IMR-90 (cell line): ENCODE measurements around the gene NPNT. TPM values are rescaled to one million over a fixed set of nuclear protein-coding genes. Genes with fewer than 3 reads are reported as not detected.

Experiments
- ATAC-seq: fragments of 200-7000 bp; cut with Tn5 transposase; 2 replicates; pipeline ENCODE4 v1.9.1; 2020; ENCODE audit warnings: low read depth, mild to moderate bottlenecking, moderate library complexity
- BruUV-seq: library from RNA; stranded (reverse); fragments of 400-500 nt; replicated peaks from 2 replicates; lab custom pipeline; 2021; lab: Mats Ljungman, UMichigan
- CTCF ChIA-PET: fragments of 300-600 bp; formaldehyde crosslinking; extraction: SDS; loops from one replicate; lab custom pipeline; 2021; ENCODE audit warnings: antibody characterized with exemption; lab: Yijun Ruan, JAX
- POLR2A ChIA-PET: fragments of 300-600 bp; sonication (Branson Sonifier 250); formaldehyde crosslinking; loops from one replicate; lab custom pipeline; 2022; ENCODE audit warnings: antibody characterized with exemption; ENCODE audit not compliant: unreplicated experiment; lab: Charles Lee
- DNase-seq: peaks from one replicate; pipeline ENCODE4 v3.0.0; 2013
- H2AFZ ChIP-seq: replicated peaks from 2 replicates; pipeline ENCODE3; 2013; ENCODE audit warnings: low read length, mild to moderate bottlenecking; ENCODE audit not compliant: poor library complexity
- H2AK5ac ChIP-seq: 2 replicates; pipeline ENCODE4 v1.6.1; 2013; ENCODE audit warnings: low read depth, low read length, inconsistent platforms
- H2AK9ac ChIP-seq: replicated peaks from 2 replicates; pipeline ENCODE3; 2013; ENCODE audit warnings: mild to moderate bottlenecking, low read depth, low read length, moderate library complexity; ENCODE audit not compliant: poor library complexity
- H2BK120ac ChIP-seq: 2 replicates; pipeline ENCODE4 v1.6.1; 2013; ENCODE audit warnings: low read depth, low read length, inconsistent platforms
- H2BK15ac ChIP-seq: 3 replicates; pipeline ENCODE4 v1.6.1; 2013; ENCODE audit warnings: low read depth, low read length, inconsistent platforms
- H2BK20ac ChIP-seq: 2 replicates; pipeline ENCODE4 v1.6.1; 2013; ENCODE audit warnings: low read depth, mild to moderate bottlenecking, inconsistent platforms, low read length, moderate library complexity
- H2BK5ac ChIP-seq: 2 replicates; pipeline ENCODE4 v1.6.1; 2013; ENCODE audit warnings: mild to moderate bottlenecking, low read depth, low read length, inconsistent platforms; ENCODE audit not compliant: poor library complexity, severe bottlenecking
- H3K14ac ChIP-seq: replicated peaks from 2 replicates; pipeline ENCODE4 v1.6.1; 2013; ENCODE audit warnings: low read depth, low read length, inconsistent platforms
- H3K18ac ChIP-seq: 2 replicates; pipeline ENCODE4 v1.6.1; 2013; ENCODE audit warnings: low read depth, low read length, control low read depth
- H3K23ac ChIP-seq: 2 replicates; pipeline ENCODE4 v1.6.1; 2013; ENCODE audit warnings: low read depth, low read length, inconsistent platforms
- H3K27ac ChIP-seq: 2 replicates; pipeline ENCODE4 v1.5.1; 2013; ENCODE audit warnings: mild to moderate bottlenecking, control low read depth, low read length; ENCODE audit not compliant: insufficient read depth
- H3K27me3 ChIP-seq: 2 replicates; pipeline ENCODE4 v1.6.1; 2013; ENCODE audit warnings: low read length; ENCODE audit not compliant: control insufficient read depth, insufficient read depth
- H3K36me3 ChIP-seq: 2 replicates; pipeline ENCODE4 v1.6.1; 2013; ENCODE audit warnings: low read length, mixed read lengths; ENCODE audit not compliant: control insufficient read depth, insufficient read depth
- H3K4ac ChIP-seq: 2 replicates; pipeline ENCODE4 v1.6.1; 2013; ENCODE audit warnings: low read depth, low read length, inconsistent platforms
- H3K4me1 ChIP-seq: 2 replicates; pipeline ENCODE4 v1.6.1; 2013; ENCODE audit warnings: low read length, mixed read lengths; ENCODE audit not compliant: control insufficient read depth, insufficient read depth
- H3K4me2 ChIP-seq: 2 replicates; pipeline ENCODE4 v1.6.1; 2013; ENCODE audit warnings: low read depth, mild to moderate bottlenecking, control low read depth, low read length, moderate library complexity
- H3K4me3 ChIP-seq: 2 replicates; pipeline ENCODE4 v1.5.1; 2013; ENCODE audit warnings: low read depth, mild to moderate bottlenecking, control low read depth, low read length, moderate library complexity; ENCODE audit not compliant: insufficient read depth
- H3K56ac ChIP-seq: 2 replicates; pipeline ENCODE4 v1.6.1; 2013; ENCODE audit warnings: low read length, inconsistent platforms; ENCODE audit not compliant: insufficient read depth; ENCODE audit errors: extremely low read depth
- H3K79me1 ChIP-seq, 2 experiments: 2 replicates each; pipeline ENCODE4 v1.6.1; 2013; ENCODE audit warnings: low read length in 2 of 2, inconsistent platforms in 1 of 2, low read depth in 1 of 2
- H3K9ac ChIP-seq: 2 replicates; pipeline ENCODE4 v1.6.1; 2013; ENCODE audit warnings: low read depth, low read length, control low read depth
- H3K9me1 ChIP-seq: 2 replicates; pipeline ENCODE4 v1.6.1; 2013; ENCODE audit warnings: low read length, inconsistent platforms; ENCODE audit not compliant: insufficient read depth
- H3K9me3 ChIP-seq: 2 replicates; pipeline ENCODE4 v1.6.1; 2013; ENCODE audit warnings: low read length; ENCODE audit not compliant: control insufficient read depth, insufficient read depth
- H4K20me1 ChIP-seq: 2 replicates; pipeline ENCODE4 v1.6.1; 2013; ENCODE audit warnings: low read length, inconsistent platforms; ENCODE audit not compliant: insufficient read depth
- H4K5ac ChIP-seq: 2 replicates; pipeline ENCODE4 v1.6.1; 2013; ENCODE audit warnings: mild to moderate bottlenecking, low read depth, low read length, control low read depth
- H4K8ac ChIP-seq, 2 experiments: 2 replicates each; pipeline ENCODE4 v1.6.1; 2013; ENCODE audit warnings: low read depth in 2 of 2, low read length in 2 of 2, control low read depth in 1 of 2, inconsistent platforms in 1 of 2
- H4K91ac ChIP-seq: 2 replicates; pipeline ENCODE4 v1.6.1; 2013; ENCODE audit warnings: low read depth, low read length, inconsistent platforms; ENCODE audit not compliant: insufficient read depth
- BHLHE40 ChIP-seq: fragments of 150-350 bp; IDR thresholded peaks from 2 replicates; pipeline ENCODE4 v1.6.1; 2016; ENCODE audit warnings: mild to moderate bottlenecking, low read depth, low read length
- CHD1 ChIP-seq: IDR thresholded peaks from 2 replicates; pipeline ENCODE4 v1.6.1; 2012; ENCODE audit warnings: low read depth, low read length, improper control_type of control experiment
- FOS ChIP-seq: fragments of 150-350 bp; IDR thresholded peaks from 2 replicates; pipeline ENCODE4 v1.6.1; 2016; ENCODE audit warnings: low read depth, low read length
- MAZ ChIP-seq: IDR thresholded peaks from 2 replicates; pipeline ENCODE4 v1.6.1; 2012; ENCODE audit warnings: low read depth, mild to moderate bottlenecking, low read length, improper control_type of control experiment, moderate library complexity, borderline replicate concordance
- RAD21 ChIP-seq: IDR thresholded peaks from 2 replicates; pipeline ENCODE4 v1.6.1; 2012; ENCODE audit warnings: low read length, improper control_type of control experiment
- SMC3 ChIP-seq: fragments of 150-350 bp; IDR thresholded peaks from 2 replicates; pipeline ENCODE4 v1.6.1; 2016; ENCODE audit warnings: low read depth, mild to moderate bottlenecking, antibody characterized with exemption, low read length, moderate library complexity
- USF2 ChIP-seq: fragments of 150-350 bp; IDR thresholded peaks from 2 replicates; pipeline ENCODE4 v1.6.1; 2017; ENCODE audit warnings: mild to moderate bottlenecking, antibody characterized with exemption, low read length, low read depth
- WGBS, 2 experiments: methylation state at CpG; one replicate each; pipeline versions ENCODE4 v1.1.5 to v1.1.7; 2013; ENCODE audit warnings: missing lambda C conversion rate in 2 of 2; ENCODE audit not compliant: insufficient read length in 1 of 2; ENCODE audit errors: extremely low coverage in 2 of 2; 5-methylcytosine and 5-hydroxymethylcytosine counted together
- dilution Hi-C: fragments of 300-500 bp; cut with HindIII; formaldehyde crosslinking; loops from one replicate; pipeline ENCODE4 v1.14.3; 2018; ENCODE audit warnings: low sequenced_read_pairs; ENCODE audit not compliant: unreplicated experiment
- in situ Hi-C: fragments of 300-500 bp; cut with MboI; formaldehyde crosslinking; loops from 3 replicates; pipeline ENCODE4 v1.14.3; 2019; ENCODE audit warnings: low sequenced_read_pairs, inconsistent platforms, mixed read lengths
- intact Hi-C: fragments of 100-400 bp; cut with micrococcal nuclease; formaldehyde crosslinking; loops from 2 replicates; pipeline ENCODE4 v1.10.0; 2022
- polyA plus RNA-seq, 3 experiments: library from polyadenylated mRNA; depleted of rRNA; stranded (reverse); fragments of >200 nt; gene quantifications; 2 replicates each; pipeline ENCODE4 v1.2.3, GENCODE V29; 2012; ENCODE audit warnings: low replicate concordance in 1 of 3
- total RNA-seq: library from RNA; depleted of rRNA; stranded (reverse); fragments of >200 nt; gene quantifications from 2 replicates; pipeline ENCODE4 v1.2.3, GENCODE V29; 2012

The NPNT gene
- total and polyA plus RNA-seq, 2 of the 4 experiments (the other 2 are of a cell fraction): not detected

GRCh38 chr4:106010761-106011160 is 115.5 kb downstream of the NPNT start:
- DNase-seq: no peak
- H3K14ac ChIP-seq: no peak overlapping the region
- no peak overlapping the region for H3K9ac ChIP-seq
- no peak overlapping the region for H2BK15ac ChIP-seq
- dilution Hi-C loops (no loop called here), in situ Hi-C loops (no loop called here), intact Hi-C loops (no loop called here)
- H2AK9ac ChIP-seq: no peak overlapping the region
- no peak overlapping the region for H4K91ac ChIP-seq
- no TSS peak for BruUV-seq
- ChIA-PET CTCF (no interaction called here), POLR2A (no interaction called here)
- no peak overlapping the region for H4K8ac ChIP-seq
- no peak overlapping the region for H3K23ac ChIP-seq
- no peak overlapping the region for H3K4me2 ChIP-seq
- no peak overlapping the region for H3K27ac ChIP-seq
- H4K20me1 ChIP-seq: no peaks in the 10 kb centered on the region
- no peak overlapping the region for H2BK120ac ChIP-seq
- H3K4me1 ChIP-seq: no peaks in the 10 kb centered on the region
- H3K56ac ChIP-seq: no peak overlapping the region
- no peak overlapping the region for H3K4ac ChIP-seq
- no peak for ATAC-seq
- H3K4me3 ChIP-seq: no peak overlapping the region
- no peaks in the 10 kb centered on the region for H3K27me3 ChIP-seq
- no peaks in the 10 kb centered on the region for H3K9me1 ChIP-seq
- TF ChIP-seq RAD21 (no peak), FOS (no peak), MAZ (no peak), USF2 (no peak), BHLHE40 (no peak), CHD1 (no peak), SMC3 (no peak)
- no peak overlapping the region for H3K18ac ChIP-seq
- H3K36me3 ChIP-seq: no peaks in the 10 kb centered on the region
- 0 out of 2 replicates have a peak, but pooled peaks cover 3% of the 10 kb centered on the region for H3K9me3 ChIP-seq
- no peak overlapping the region for H2BK5ac ChIP-seq
- H2AFZ ChIP-seq: no peak overlapping the region
- no peaks in the 10 kb centered on the region for H3K79me1 ChIP-seq
- no CpG with 5 or more reads among the region's 2 CpGs for WGBS, 2 experiments
- H2BK20ac ChIP-seq: no peak overlapping the region
- H4K5ac ChIP-seq: no peak overlapping the region
- no peak overlapping the region for H2AK5ac ChIP-seq
